H9 (cell line): Measurements from ENCODE around the gene COA1. TPM values are rescaled to one million over a fixed set of nuclear protein-coding genes. Genes with fewer than 3 reads are reported as not detected.

ENCODE experiments used
- DNase-seq: peaks from one replicate; pipeline ENCODE4 v3.0.0-alpha.2; 2017
- H2AFZ ChIP-seq: one replicate; pipeline ENCODE4 v1.6.1; 2013; ENCODE audit warnings: mild to moderate bottlenecking, low read length, control low read depth, moderate library complexity
- H2AK5ac ChIP-seq: 2 replicates; pipeline ENCODE4 v1.6.1; 2013; ENCODE audit warnings: low read length, control low read depth, mixed read lengths; ENCODE audit not compliant: insufficient read length
- H2BK120ac ChIP-seq: one replicate; pipeline ENCODE4 v1.6.1; 2013; ENCODE audit warnings: low read depth, mild to moderate bottlenecking, low read length, control low read depth, inconsistent platforms; ENCODE audit not compliant: poor library complexity, severe bottlenecking
- H2BK12ac ChIP-seq: 2 replicates; pipeline ENCODE4 v1.6.1; 2013; ENCODE audit warnings: low read length, control low read depth, mixed read lengths, low read depth; ENCODE audit not compliant: insufficient read length
- H2BK15ac ChIP-seq: 2 replicates; pipeline ENCODE4 v1.6.1; 2013; ENCODE audit warnings: low read depth, low read length, control low read depth
- H2BK20ac ChIP-seq: one replicate; pipeline ENCODE4 v1.6.1; 2013; ENCODE audit warnings: low read depth, mild to moderate bottlenecking, low read length, control low read depth, inconsistent platforms; ENCODE audit not compliant: poor library complexity, severe bottlenecking
- H2BK5ac ChIP-seq: 2 replicates; pipeline ENCODE4 v1.6.1; 2013; ENCODE audit warnings: low read length, control low read depth, mixed read lengths; ENCODE audit not compliant: insufficient read length
- H3K14ac ChIP-seq: 2 replicates; pipeline ENCODE4 v1.6.1; 2013; ENCODE audit warnings: low read length, control low read depth; ENCODE audit not compliant: insufficient read depth
- H3K18ac ChIP-seq: 2 replicates; pipeline ENCODE4 v1.6.1; 2013; ENCODE audit warnings: low read depth, mild to moderate bottlenecking, mixed read lengths, low read length, control low read depth; ENCODE audit not compliant: insufficient read length
- H3K23ac ChIP-seq: 2 replicates; pipeline ENCODE4 v1.6.1; 2013; ENCODE audit warnings: low read length, control low read depth, mixed read lengths, low read depth; ENCODE audit not compliant: insufficient read length
- H3K23me2 ChIP-seq: 2 replicates; pipeline ENCODE4 v1.6.1; 2013; ENCODE audit warnings: low read depth, mild to moderate bottlenecking, mixed read lengths, low read length, control low read depth; ENCODE audit not compliant: insufficient read length, poor library complexity, severe bottlenecking
- H3K27ac ChIP-seq: 2 replicates; pipeline ENCODE4 v1.5.1; 2013; ENCODE audit warnings: low read length, control low read depth, mixed read lengths, low read depth; ENCODE audit not compliant: insufficient read length
- H3K27me3 ChIP-seq: 2 replicates; pipeline ENCODE4 v1.6.1; 2013; ENCODE audit warnings: low read length, control low read depth, inconsistent platforms; ENCODE audit not compliant: insufficient read depth
- H3K4ac ChIP-seq: 2 replicates; pipeline ENCODE4 v1.6.1; 2013; ENCODE audit warnings: low read depth, mild to moderate bottlenecking, control low read depth, inconsistent platforms, low read length, moderate library complexity
- H3K4me1 ChIP-seq: 2 replicates; pipeline ENCODE4 v1.6.1; 2013; ENCODE audit warnings: low read length, control low read depth, inconsistent platforms; ENCODE audit not compliant: insufficient read depth
- H3K4me2 ChIP-seq: 2 replicates; pipeline ENCODE4 v1.6.1; 2013; ENCODE audit warnings: low read length, control low read depth, mixed read lengths; ENCODE audit not compliant: insufficient read length, insufficient read depth
- H3K56ac ChIP-seq: 2 replicates; pipeline ENCODE4 v1.6.1; 2013; ENCODE audit warnings: low read depth, mild to moderate bottlenecking, mixed read lengths, low read length, control low read depth; ENCODE audit not compliant: insufficient read length
- H3K79me1 ChIP-seq: 2 replicates; pipeline ENCODE4 v1.6.1; 2013; ENCODE audit warnings: low read depth, mild to moderate bottlenecking, moderate library complexity, low read length, control low read depth, inconsistent platforms; ENCODE audit not compliant: insufficient read depth, poor library complexity, severe bottlenecking
- H3K79me2 ChIP-seq: 2 replicates; pipeline ENCODE4 v1.6.1; 2013; ENCODE audit warnings: low read length, control low read depth, inconsistent platforms; ENCODE audit not compliant: insufficient read depth
- H3K9ac ChIP-seq: 2 replicates; pipeline ENCODE4 v1.6.1; 2013; ENCODE audit warnings: low read length, control low read depth, mixed read lengths; ENCODE audit not compliant: insufficient read length; ENCODE audit errors: extremely low read depth
- H3K9me3 ChIP-seq: one replicate; pipeline ENCODE4 v1.6.1; 2013; ENCODE audit warnings: low read depth, low read length, inconsistent platforms; ENCODE audit not compliant: control insufficient read depth
- H3T11ph ChIP-seq: one replicate; pipeline ENCODE4 v1.6.1; 2013; ENCODE audit warnings: mild to moderate bottlenecking, low read length, control low read depth, inconsistent platforms
- H4K20me1 ChIP-seq: one replicate; pipeline ENCODE4 v1.6.1; 2013; ENCODE audit not compliant: control insufficient read depth, insufficient read length, insufficient read depth
- H4K5ac ChIP-seq: 2 replicates; pipeline ENCODE4 v1.6.1; 2013; ENCODE audit warnings: low read depth, mild to moderate bottlenecking, mixed read lengths, low read length, control low read depth; ENCODE audit not compliant: insufficient read length
- H4K8ac ChIP-seq: replicated peaks from 2 replicates; pipeline ENCODE4 v1.6.1; 2013; ENCODE audit warnings: low read length, control low read depth, mixed read lengths, low read depth; ENCODE audit not compliant: insufficient read length
- H4K91ac ChIP-seq: 2 replicates; pipeline ENCODE4 v1.6.1; 2013; ENCODE audit warnings: low read depth, mild to moderate bottlenecking, moderate library complexity, mixed read lengths, low read length, control low read depth; ENCODE audit not compliant: insufficient read length
- H3K27ac Mint-ChIP-seq, 3 experiments: 2 replicates in 2 of 3; 3 replicates in 1 of 3; pipeline ENCODE4 v1.8.0; 2020 to 2021; ENCODE audit warnings: mixed read lengths in 3 of 3, mild to moderate bottlenecking in 1 of 3, moderate library complexity in 1 of 3
- H3K27me3 Mint-ChIP-seq: 2 replicates; pipeline ENCODE4 v1.8.0; 2021; ENCODE audit warnings: low read depth, mild to moderate bottlenecking, moderate library complexity, mixed read lengths
- H3K36me3 Mint-ChIP-seq, 3 experiments: 2 replicates in 2 of 3; 3 replicates in 1 of 3; pipeline ENCODE4 v1.8.0; 2020 to 2021; ENCODE audit warnings: low read depth in 3 of 3, mixed read lengths in 3 of 3; ENCODE audit not compliant: insufficient read depth in 1 of 3
- H3K4me1 Mint-ChIP-seq, 2 experiments: 2 replicates each; pipeline ENCODE4 v1.8.0; 2020; ENCODE audit warnings: mixed read lengths in 2 of 2
- H3K4me3 Mint-ChIP-seq, 2 experiments: 2 replicates in 1 of 2; 3 replicates in 1 of 2; pipeline ENCODE4 v1.8.0; 2020 to 2021; ENCODE audit warnings: mild to moderate bottlenecking in 2 of 2, mixed read lengths in 2 of 2, moderate library complexity in 1 of 2
- H3K9me3 Mint-ChIP-seq, 2 experiments: 2 replicates in 1 of 2; 3 replicates in 1 of 2; pipeline ENCODE4 v1.8.0; 2020; ENCODE audit warnings: mild to moderate bottlenecking in 2 of 2, mixed read lengths in 2 of 2, moderate library complexity in 1 of 2
- WGBS: extraction: QIAGEN DNeasy Blood & Tissue Kit; methylation state at CpG from one replicate; pipeline ENCODE4 v1.1.7; 2013; ENCODE audit warnings: missing lambda C conversion rate, low lambda C conversion rate, mixed read lengths; ENCODE audit not compliant: insufficient read length; ENCODE audit errors: extremely low coverage; 5-methylcytosine and 5-hydroxymethylcytosine counted together
- total RNA-seq: library from RNA; stranded (reverse); gene quantifications from 2 replicates; pipeline ENCODE4 v1.2.1, GENCODE V29; 2021
- TF ChIP-seq, protein P1 (sequence below): fragments of 200-600 bp; sonication (generic); conservative IDR thresholded peaks from 3 replicates; pipeline ENCODE4 v1.8.0; 2021; ENCODE audit warnings: antibody characterized with exemption, mild to moderate bottlenecking

The COA1 gene
- total RNA-seq, 1 experiment from 2014 or later, result 138 TPM

DNA sequence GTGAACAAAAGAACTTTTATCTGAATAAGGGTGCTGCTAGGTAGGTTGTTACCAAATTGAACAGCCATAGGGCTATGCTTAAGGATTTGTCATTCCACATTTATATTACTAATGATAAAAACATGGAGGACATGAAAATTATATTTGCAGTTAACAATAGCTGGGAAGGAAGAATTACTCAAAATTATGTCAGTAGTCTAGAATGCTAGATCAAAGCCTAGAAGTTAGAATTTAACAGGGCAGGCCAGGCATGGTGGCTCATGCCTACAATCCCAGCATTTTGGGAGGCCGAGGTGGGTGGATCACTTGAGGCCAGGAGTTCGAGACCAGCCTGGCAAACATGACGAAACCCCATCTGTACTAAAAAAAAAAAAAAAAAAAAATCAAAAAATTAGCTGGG is 137.0 kb downstream of the COA1 start:
- Histone ChIP-seq H3K79me2 (peaks cover 2% of the 10 kb centered on the region; the same call in 1 of the 2 replicates), H3K4ac (no peak overlapping the region), H3K27me3 (no peaks in the 10 kb centered on the region), H4K8ac (no peak overlapping the region), H2BK15ac (no peak overlapping the region), H3K9me3 (no peaks in the 10 kb centered on the region), H3K27ac (no peak overlapping the region), H3K14ac (no peak overlapping the region), H3K79me1 (no peaks in the 10 kb centered on the region), H3K18ac (no peak overlapping the region), H2BK5ac (no peak overlapping the region), H3K4me2 (no peak overlapping the region), H4K5ac (no peak overlapping the region), H2BK20ac (no peak overlapping the region), H3T11ph (no peak overlapping the region), H3K23me2 (no peaks in the 10 kb centered on the region), H4K91ac (no peak overlapping the region), H3K4me1 (peaks cover 3% of the 10 kb centered on the region; the same call in 1 of the 2 replicates), H2BK120ac (no peak overlapping the region), H3K56ac (no peak overlapping the region), H3K23ac (no peak overlapping the region), H2BK12ac (no peak overlapping the region), H2AFZ (no peak overlapping the region), H3K9ac (no peak overlapping the region), H4K20me1 (no peaks in the 10 kb centered on the region), H2AK5ac (no peak overlapping the region)
- peaks cover 3 to 8% of the 10 kb centered on the region in 2 experiments for H3K4me1 Mint-ChIP-seq
- H3K27ac Mint-ChIP-seq, result no peak overlapping the region
- DNase-seq, result no peak
- no peaks in the 10 kb centered on the region for H3K9me3 Mint-ChIP-seq
- no CpG with 5 or more reads among the region's 3 CpGs for WGBS
- H3K27me3 Mint-ChIP-seq, result no peaks in the 10 kb centered on the region
- no peak overlapping the region for H3K4me3 Mint-ChIP-seq
- peaks cover 1 to 6% (median 3%) of the 10 kb centered on the region in 3 experiments; a peak in 4 of 7 replicates for H3K36me3 Mint-ChIP-seq
- TF ChIP-seq, protein P1, sequence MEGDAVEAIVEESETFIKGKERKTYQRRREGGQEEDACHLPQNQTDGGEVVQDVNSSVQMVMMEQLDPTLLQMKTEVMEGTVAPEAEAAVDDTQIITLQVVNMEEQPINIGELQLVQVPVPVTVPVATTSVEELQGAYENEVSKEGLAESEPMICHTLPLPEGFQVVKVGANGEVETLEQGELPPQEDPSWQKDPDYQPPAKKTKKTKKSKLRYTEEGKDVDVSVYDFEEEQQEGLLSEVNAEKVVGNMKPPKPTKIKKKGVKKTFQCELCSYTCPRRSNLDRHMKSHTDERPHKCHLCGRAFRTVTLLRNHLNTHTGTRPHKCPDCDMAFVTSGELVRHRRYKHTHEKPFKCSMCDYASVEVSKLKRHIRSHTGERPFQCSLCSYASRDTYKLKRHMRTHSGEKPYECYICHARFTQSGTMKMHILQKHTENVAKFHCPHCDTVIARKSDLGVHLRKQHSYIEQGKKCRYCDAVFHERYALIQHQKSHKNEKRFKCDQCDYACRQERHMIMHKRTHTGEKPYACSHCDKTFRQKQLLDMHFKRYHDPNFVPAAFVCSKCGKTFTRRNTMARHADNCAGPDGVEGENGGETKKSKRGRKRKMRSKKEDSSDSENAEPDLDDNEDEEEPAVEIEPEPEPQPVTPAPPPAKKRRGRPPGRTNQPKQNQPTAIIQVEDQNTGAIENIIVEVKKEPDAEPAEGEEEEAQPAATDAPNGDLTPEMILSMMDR, result no peak
